ENCODE results near the gene OR8D1.
"Not testable (repeated sequence)": the region's sequence is repeated elsewhere in the genome, so short reads cannot be mapped to it uniquely, and the experiment has no call there.

The OR8D1 gene

GRCh38 chr11:124285610-124286344 lies 28.0 kb downstream of the OR8D1 start:
- no peak for DNase-seq

GRCh38 chr11:124278261-124278660 lies 35.5 kb downstream of the OR8D1 start:
- no peak for DNase-seq

- DNase-seq = no peak
These were observed 35.9 kb downstream of the OR8D1 start for GRCh38 chr11:124277804-124278203.

GRCh38 chr11:124277207-124277606 lies 36.5 kb downstream of the OR8D1 start:
- no peak for DNase-seq

- DNase-seq = no peak
These were observed 37.7 kb downstream of the OR8D1 start for GRCh38 chr11:124276081-124276480.

- DNase-seq = no peak
These were observed 39.7 kb downstream of the OR8D1 start for GRCh38 chr11:124274000-124274399.

GRCh38 chr11:124270886-124271285 lies 42.9 kb downstream of the OR8D1 start:
- not testable (repeated sequence) for DNase-seq

GRCh38 chr11:124265041-124265440 lies 48.7 kb downstream of the OR8D1 start:
- DNase-seq = not testable (repeated sequence)

GRCh38 chr11:124256076-124256475 lies 57.7 kb downstream of the OR8D1 start, which contains the start of gene OR8G5:
Gene OR8G5 (plus strand): TSS chr11:124256376. CDS start chr11:124264932, 8,556 bp downstream.
- no peak for DNase-seq

All from amniotic stem cell (primary cell).